Lower leg skin (tissue), 4 donors: Measurements from ENCODE around the gene PANK1. TPM values are rescaled to one million over a fixed set of nuclear protein-coding genes. Genes with fewer than 3 reads are reported as not detected.
"Not testable (repeated sequence)": the region's sequence is repeated elsewhere in the genome, so short reads cannot be mapped to it uniquely, and the experiment has no call there.

Experiments used
- DNase-seq, 2 donors: peaks; one replicate each; pipeline ENCODE4 v3.0.0-alpha.2; 2019; ENCODE audit warnings: low spot score in 2 of 2
- H3K4me3 ChIP-seq: fragments of 200-600 bp; sonication (generic); 2 replicates; pipeline ENCODE4 v1.5.1; 2017; ENCODE audit warnings: mild to moderate bottlenecking, low read depth; ENCODE audit not compliant: poor library complexity, severe bottlenecking
- CTCF ChIP-seq, 3 donors: fragments of 450-650 bp; IDR thresholded peaks; one replicate each; pipeline ENCODE4 v1.5.1; 2016; ENCODE audit warnings: antibody characterized with exemption in 3 of 3, mild to moderate bottlenecking in 3 of 3, moderate library complexity in 2 of 3
- POLR2A ChIP-seq, 2 donors: fragments of 450-650 bp; IDR thresholded peaks; one replicate each; pipeline ENCODE4 v1.6.1; 2016 to 2017; ENCODE audit warnings: antibody characterized with exemption in 2 of 2, mild to moderate bottlenecking in 1 of 2, moderate library complexity in 1 of 2
- WGBS, 2 donors: methylation state at CpG; one replicate each; pipeline ENCODE4 v1.1.5; 2018; 5-methylcytosine and 5-hydroxymethylcytosine counted together
- intact Hi-C: fragments of 100-400 bp; cut with DNase I; formaldehyde crosslinking; loops from one replicate; pipeline ENCODE4 v1.15.0; 2023; ENCODE audit warnings: low total_unique reads
- total RNA-seq, 4 donors: library from RNA; depleted of rRNA; stranded (reverse); fragments of >200 nt; gene quantifications; one replicate each; pipeline ENCODE4 v1.1.0, GENCODE V29; 2016

PANK1 gene
- total RNA-seq, 4 donors from 2014 or later: 10.8 to 36.3 (median 30.2) TPM

- no peak for DNase-seq
- 85% methylated on average over 4 of the region's 4 CpGs for WGBS, 2 donors
- intact Hi-C loops: no loop called here
- no peak overlapping the region for H3K4me3 ChIP-seq
- TF ChIP-seq POLR2A (IDR thresholded peaks at IDR 0.05): no peak
- no peak for TF ChIP-seq CTCF (IDR thresholded peaks at IDR 0.05)
Measured at GRCh38 chr10:89625041-89625765, 19.8 kb downstream of the PANK1 start.

- no peak for DNase-seq
- WGBS, 2 donors: 79 to 90% methylated on average over 4 of the region's 4 CpGs
- intact Hi-C loops: no loop called here
- no peak overlapping the region for H3K4me3 ChIP-seq
- TF ChIP-seq CTCF (IDR thresholded peaks at IDR 0.05) (no peak), POLR2A (IDR thresholded peaks at IDR 0.05) (no peak)
Measured at GRCh38 chr10:89624020-89624419, 21.0 kb downstream of the PANK1 start.

GRCh38 chr10:89622151-89622550, 22.9 kb downstream of the PANK1 start:
- TF ChIP-seq CTCF (IDR thresholded peaks at IDR 0.05) (no peak), POLR2A (IDR thresholded peaks at IDR 0.05) (no peak)
- intact Hi-C loops: no loop called here
- no peak overlapping the region for H3K4me3 ChIP-seq
- DNase-seq: no peak

GRCh38 chr10:89621438-89621837, 23.6 kb downstream of the PANK1 start:
- no peak overlapping the region for H3K4me3 ChIP-seq

GRCh38 chr10:89620296-89620695, 24.7 kb downstream of the PANK1 start:
- not testable (repeated sequence) for H3K4me3 ChIP-seq
- WGBS, 2 donors: 75 to 79% methylated on average over 6 of the region's 6 CpGs

More at GRCh38 chr10:89621438-89621837, 23.6 kb downstream of the PANK1 start:
- DNase-seq: no peak
- intact Hi-C loops: no loop called here
- TF ChIP-seq CTCF (IDR thresholded peaks at IDR 0.05): no peak
- no peak for TF ChIP-seq POLR2A (IDR thresholded peaks at IDR 0.05)
- WGBS, 2 donors: 89 to 97% methylated on average over 3 of the region's 3 CpGs

GRCh38 chr10:89615824-89616223, 29.2 kb downstream of the PANK1 start:
- DNase-seq: no peak
- intact Hi-C loops: no loop called here
- WGBS, 2 donors: 26 to 42% methylated on average over 1 of the region's 1 CpG
- H3K4me3 ChIP-seq: no peak overlapping the region
- TF ChIP-seq CTCF (IDR thresholded peaks at IDR 0.05) (no peak), POLR2A (IDR thresholded peaks at IDR 0.05) (no peak)

More at GRCh38 chr10:89620296-89620695, 24.7 kb downstream of the PANK1 start:
- DNase-seq, intact Hi-C loops: not testable (repeated sequence)
